Transverse colon (tissue), 3 donors: ENCODE data around the gene ENDOV.

Experiments used
- POLR2A ChIP-seq: fragments of 450-650 bp; IDR thresholded peaks from one replicate; pipeline ENCODE4 v1.6.1; 2016; ENCODE audit warnings: antibody characterized with exemption, mild to moderate bottlenecking, moderate library complexity
- POLR2AphosphoS5 ChIP-seq, 3 donors: sonication (generic); formaldehyde crosslinking; IDR thresholded peaks; one replicate each; pipeline ENCODE4 v1.6.1; 2016; ENCODE audit warnings: antibody characterized with exemption in 3 of 3

DNA sequence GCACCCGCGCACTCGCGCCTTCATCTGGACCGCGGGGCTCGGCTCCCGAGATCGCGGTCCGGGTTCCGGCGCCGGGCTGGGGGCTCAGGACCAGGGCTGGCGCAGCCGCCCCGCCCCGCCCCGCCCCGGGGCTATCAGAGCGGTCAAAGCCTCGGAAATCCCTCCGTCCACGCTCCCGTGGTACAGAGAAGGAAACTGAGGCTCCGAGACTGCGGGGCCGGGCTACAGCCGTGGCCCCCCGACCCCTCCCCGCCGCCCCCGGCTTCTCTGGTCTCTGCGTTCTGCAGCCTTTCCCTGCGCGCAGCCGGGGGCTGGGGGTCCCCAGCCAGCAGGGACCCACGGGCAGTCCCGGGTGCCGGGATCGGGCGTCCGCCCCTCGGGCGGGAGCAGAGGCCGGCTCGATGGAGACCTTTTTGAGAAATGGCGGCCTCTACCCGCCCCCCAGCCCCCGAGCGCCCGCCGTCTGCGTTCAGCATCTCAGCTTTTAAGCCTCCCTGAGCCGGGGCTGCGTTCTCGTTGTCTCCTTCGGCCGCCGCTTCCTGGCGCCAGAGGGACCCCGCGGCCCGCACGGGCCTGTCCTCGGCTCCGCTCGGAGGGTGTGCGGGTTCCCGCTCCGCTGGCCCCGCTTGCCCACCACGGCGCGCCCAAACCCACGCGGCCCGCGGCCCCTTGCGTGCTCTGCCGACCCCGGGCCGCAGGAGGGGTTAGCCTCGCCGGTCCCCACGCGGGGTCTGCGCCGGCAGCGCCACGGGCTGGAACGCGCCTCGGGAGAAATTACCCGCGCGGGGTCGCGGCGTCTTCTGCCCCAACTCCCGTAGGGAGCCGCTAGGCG is 62.9 kb downstream of the ENDOV start:
- TF ChIP-seq POLR2AphosphoS5 (IDR thresholded peaks at IDR 0.05), result no peak
- TF ChIP-seq POLR2A, result no peak
